Mammary epithelial cell (primary cell): ENCODE measurements around the gene VWA8.

Source experiments
- EZH2 ChIP-seq: IDR thresholded peaks from 2 replicates; pipeline ENCODE4 v1.6.1; 2012; ENCODE audit warnings: low read length, inconsistent platforms, borderline replicate concordance
- TF ChIP-seq, protein P1 (sequence below), 2 donors: IDR thresholded peaks in 1 of 2; conservative IDR thresholded peaks in 1 of 2; 2 replicates each; pipeline ENCODE4 v1.5.1; 2011 to 2012; ENCODE audit warnings: inconsistent platforms in 2 of 2, low read length in 2 of 2, mild to moderate bottlenecking in 2 of 2, control low read depth in 1 of 2, low read depth in 1 of 2; ENCODE audit not compliant: insufficient read depth in 1 of 2; ENCODE audit errors: extremely low read depth in 1 of 2

- TF ChIP-seq, protein P1, sequence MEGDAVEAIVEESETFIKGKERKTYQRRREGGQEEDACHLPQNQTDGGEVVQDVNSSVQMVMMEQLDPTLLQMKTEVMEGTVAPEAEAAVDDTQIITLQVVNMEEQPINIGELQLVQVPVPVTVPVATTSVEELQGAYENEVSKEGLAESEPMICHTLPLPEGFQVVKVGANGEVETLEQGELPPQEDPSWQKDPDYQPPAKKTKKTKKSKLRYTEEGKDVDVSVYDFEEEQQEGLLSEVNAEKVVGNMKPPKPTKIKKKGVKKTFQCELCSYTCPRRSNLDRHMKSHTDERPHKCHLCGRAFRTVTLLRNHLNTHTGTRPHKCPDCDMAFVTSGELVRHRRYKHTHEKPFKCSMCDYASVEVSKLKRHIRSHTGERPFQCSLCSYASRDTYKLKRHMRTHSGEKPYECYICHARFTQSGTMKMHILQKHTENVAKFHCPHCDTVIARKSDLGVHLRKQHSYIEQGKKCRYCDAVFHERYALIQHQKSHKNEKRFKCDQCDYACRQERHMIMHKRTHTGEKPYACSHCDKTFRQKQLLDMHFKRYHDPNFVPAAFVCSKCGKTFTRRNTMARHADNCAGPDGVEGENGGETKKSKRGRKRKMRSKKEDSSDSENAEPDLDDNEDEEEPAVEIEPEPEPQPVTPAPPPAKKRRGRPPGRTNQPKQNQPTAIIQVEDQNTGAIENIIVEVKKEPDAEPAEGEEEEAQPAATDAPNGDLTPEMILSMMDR (conservative IDR thresholded peaks at IDR 0.05 in 1 of 2, IDR thresholded peaks at IDR 0.05 in 1 of 2; ENCODE audit: extremely low read depth in 1 of 2, insufficient read depth in 1 of 2, low read depth in 1 of 2, low read length in 2 of 2) = no peak
- TF ChIP-seq EZH2 = no peak
Observed at GRCh38 chr13:41613984-41614661, 346.8 kb downstream of the VWA8 start.
